NT2/D1 (cell line): ENCODE results near the gene AMIGO1.

Experiments
- SUZ12 ChIP-seq: IDR thresholded peaks from 2 replicates; pipeline ENCODE4 v1.6.1; 2011; ENCODE audit not compliant: insufficient read length, insufficient read depth; ENCODE audit errors: extremely low read depth
- YY1 ChIP-seq: IDR thresholded peaks from 2 replicates; pipeline ENCODE4 v1.6.1; 2011; ENCODE audit not compliant: insufficient read length, insufficient read depth
- ZNF274 ChIP-seq: IDR thresholded peaks from 2 replicates; pipeline ENCODE4 v1.6.1; 2011; ENCODE audit warnings: mild to moderate bottlenecking, low read depth, low read length

DNA sequence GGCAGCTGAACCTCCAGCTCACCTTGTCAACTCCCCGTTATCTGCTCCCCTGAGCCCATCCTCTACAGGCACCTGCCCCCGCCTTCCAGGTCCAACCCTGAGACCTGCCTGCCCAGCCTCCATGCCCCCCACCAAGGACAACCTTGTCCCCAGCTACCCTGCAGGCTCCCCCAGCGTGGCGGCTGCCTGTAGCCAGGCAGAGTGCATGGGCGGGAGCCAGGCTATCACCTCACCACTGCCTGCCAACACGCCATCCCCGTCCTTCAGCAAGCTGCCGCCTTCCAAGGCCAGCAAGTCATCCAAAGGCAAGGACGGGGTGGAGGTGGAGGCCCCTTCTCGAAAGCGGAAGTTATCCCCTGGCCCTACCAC lies 18.6 kb downstream of the AMIGO1 start:
- TF ChIP-seq ZNF274, result no peak
- no peak for TF ChIP-seq SUZ12
- TF ChIP-seq YY1, result no peak
